NCI-H128 (cell line): ENCODE data around the gene TBC1D16.
"Not testable (repeated sequence)": the region's sequence is repeated elsewhere in the genome, so short reads cannot be mapped to it uniquely, and the experiment has no call there.

Experiments
- DNase-seq: peaks from one replicate; lab custom pipeline; 2025; ENCODE audit not compliant: unreplicated experiment; lab: John Stamatoyannopoulos, UW

The TBC1D16 gene

DNA sequence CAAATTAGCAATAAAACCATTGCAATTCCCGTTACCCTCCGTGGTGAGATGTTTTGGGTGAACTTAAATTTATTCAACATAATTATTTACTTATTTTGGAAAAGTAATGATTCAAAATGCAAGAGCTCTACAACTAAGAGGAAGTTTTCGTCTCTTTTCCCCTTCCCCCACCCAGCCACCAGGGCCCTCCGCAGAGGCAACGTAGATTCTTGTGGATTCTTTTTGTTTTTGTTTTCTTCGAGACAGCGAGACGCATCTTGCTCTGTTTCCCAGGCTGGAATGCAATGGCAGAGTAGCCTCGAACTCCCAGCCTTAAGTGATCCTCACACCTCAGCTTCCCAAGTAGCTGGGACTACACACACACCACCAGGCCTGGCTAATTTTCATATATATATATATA lies 19.9 kb upstream of the TBC1D16 start:
- DNase-seq, result no peak

DNA sequence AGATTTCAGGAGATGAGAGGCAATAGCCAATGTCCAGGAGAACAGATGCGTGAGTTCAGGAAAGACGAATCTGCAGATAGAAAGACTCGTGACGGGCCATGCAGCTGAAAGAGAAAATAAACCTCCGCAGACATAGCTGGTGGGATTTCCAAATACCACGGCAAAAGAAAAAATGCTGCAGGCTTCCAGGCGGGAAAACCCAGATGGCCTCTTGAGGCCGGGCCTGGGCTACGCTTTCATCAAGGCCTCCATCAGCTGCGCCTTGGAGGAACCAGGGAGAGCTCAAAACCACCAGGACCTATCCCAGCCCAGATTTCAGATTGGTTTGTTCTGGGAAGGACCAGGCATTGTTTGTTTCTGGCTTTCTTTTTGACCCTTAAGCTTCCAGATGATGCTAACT lies 17.4 kb upstream of the TBC1D16 start:
- no peak for DNase-seq

DNA sequence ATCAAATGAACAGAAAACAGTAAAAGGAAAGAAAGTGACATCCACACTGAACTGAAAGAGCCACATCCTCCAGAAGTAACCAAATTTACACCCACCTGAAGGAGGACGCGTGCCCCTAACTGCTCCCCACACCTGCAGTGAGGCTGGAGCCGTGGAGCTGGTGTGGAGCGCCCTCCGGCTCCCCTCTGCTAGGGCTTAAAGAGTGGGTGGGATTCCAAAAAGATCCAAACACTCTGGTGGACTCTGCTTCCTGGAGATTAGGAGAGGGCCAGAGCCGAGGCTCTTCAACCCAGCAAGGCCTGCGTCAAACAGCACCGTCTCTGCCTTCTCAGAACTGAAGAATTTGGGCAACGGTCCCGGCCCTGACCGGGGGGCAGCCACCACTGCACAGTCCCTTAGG lies 16.0 kb upstream of the TBC1D16 start:
- no peak for DNase-seq

DNA sequence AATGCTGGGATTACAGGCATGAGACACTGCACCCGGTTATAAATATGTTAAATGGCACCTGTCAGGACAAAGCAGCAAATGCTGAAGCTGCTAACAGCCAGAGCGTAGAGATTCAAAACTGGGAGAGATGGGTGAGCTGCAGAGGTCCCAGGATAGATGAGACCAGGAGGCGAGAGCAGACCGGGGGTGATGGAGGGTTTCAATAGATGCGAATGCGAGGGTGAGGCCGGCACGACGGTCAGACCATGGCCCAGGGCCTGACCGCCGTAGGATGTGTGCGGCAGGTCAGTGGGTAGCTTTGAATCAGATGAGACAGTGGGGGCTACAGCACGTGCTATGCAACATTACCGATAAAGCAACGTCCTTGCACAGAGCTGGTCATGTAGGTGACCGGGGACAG lies 15.0 kb upstream of the TBC1D16 start:
- DNase-seq, result no peak

DNA sequence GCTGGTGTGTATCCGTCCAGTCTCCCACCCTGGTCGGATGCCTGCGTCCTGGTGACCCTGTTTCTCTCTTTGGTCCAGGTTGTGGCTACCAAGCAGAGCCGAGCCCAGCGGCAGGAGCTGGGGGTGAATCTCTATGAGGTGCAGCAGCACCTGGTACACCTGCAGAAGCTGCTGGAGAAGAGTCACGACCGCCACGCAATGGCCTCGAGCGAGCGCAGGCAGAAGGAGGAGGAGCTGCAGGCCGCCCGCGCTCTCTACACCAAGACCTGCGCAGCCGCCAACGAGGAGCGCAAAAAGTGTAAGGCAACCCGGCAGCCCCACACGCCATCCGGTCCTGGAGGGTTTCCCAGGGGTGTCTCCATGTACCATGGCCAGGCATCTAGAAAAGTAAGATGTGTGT lies 14.3 kb upstream of the TBC1D16 start:
- no peak for DNase-seq

DNA sequence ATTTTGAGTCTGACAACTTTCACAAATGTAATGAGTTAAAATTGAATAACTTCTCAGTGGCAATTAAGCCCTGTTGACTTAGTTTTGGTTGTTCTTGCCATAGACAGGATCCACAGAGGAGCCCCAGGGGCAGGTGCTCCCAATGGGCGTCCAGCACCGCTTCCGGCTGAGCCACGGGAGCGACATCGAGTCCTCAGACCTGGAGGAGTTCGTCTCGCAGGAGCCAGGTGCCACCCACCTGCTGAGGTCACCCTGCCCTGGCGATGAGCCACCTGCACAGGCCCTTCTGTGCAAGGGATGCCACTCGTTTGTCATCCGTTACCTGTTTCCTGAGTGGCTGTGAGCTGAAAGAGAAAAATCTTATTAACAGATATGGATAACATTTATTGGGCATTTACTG lies 11.5 kb upstream of the TBC1D16 start:
- no peak for DNase-seq

DNA sequence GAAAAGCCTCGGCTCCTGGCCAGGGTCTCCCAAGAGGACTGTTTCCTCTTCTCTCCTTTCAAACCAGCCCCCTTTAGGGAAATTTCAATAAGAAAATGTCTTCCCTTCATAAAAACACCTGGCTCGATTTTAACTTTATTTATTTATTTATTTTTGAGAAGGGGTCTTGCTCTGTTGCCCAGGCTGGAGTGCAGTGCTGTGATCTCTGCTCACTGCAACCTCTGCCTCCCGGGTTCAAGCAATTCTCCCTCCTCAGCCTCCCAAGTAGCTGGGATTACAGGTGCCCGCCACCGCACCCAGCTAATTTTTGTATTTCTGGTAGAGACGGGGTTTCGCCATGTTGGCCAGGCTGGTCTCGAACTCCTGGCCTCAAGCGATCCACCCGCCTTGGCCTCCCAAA lies 11.0 kb upstream of the TBC1D16 start:
- not testable (repeated sequence) for DNase-seq

DNA sequence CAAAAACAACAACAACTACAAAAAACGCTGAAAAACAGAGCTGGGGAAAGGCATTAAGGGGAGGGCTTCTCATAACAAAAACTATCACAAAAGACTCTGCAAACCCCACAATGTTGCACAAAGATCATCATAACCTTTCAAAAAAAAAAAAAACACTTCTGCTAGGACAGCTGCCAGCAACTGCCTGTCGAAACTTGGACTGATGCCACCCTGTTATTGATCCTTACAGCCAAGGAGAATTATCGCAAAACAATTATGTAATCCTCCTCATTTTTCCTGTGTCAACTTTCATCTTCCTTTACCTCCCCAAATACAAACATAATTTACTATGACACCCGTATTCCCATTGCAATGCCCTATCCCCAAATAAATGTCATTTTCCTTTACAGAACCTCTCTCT lies 10.0 kb upstream of the TBC1D16 start:
- no peak for DNase-seq

DNA sequence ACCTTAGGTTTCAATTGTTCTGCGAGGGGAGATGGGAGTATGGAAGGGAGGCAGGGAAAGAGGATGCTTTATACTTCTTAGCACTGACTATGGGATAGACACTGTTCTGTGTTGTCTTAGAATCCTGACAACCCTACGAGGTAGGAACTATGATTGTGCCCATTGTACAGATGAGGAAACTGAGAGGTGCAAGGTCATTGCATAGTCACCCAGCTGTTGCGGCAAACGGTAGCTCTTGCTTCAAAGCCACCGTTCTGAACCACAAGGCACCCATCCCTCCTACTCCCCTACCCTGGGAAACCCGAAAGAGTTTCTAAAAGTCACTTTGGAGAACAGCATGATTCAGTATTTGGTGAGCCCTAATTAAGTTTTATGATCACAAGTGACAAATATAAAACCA lies 8.3 kb upstream of the TBC1D16 start:
- DNase-seq, result no peak

DNA sequence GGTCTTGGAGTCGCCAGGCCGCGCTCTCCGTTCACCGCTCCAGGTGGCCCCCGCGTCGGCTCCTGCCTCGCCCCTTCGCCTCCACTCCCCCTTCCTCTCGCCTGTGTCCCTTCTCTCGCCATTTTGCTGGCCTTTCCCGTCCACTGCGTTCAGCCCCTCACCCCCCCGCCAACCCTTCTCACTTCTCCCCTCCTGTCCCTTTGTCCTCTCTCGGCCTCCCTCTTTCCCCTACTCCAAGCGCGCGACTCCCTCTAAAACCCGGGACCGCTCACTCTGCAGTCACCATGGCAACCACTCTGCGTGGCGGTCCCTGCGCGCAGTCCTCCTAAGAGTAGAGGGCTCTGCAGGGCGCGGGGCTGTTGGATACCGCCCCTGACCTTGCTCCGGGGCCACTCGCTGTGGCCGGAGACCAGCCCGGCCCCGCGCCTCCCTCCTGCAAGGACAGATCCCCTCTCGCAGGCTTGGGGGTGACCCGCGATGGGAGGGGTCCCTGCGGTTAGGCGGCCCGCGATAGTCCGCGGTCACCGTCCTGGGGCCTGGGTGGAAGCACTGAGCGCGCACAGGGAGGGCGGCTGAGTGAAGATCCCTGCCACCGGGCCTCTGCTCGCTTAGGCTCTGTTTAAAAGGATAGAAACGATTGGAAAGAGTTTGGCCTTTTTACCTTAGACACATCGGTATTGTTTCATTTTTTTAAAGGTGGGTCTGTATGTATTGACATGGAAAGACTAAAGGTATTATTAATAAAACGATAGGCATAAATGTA lies 1.2 kb upstream of the TBC1D16 start:
- DNase-seq, result peak; percentile 31

DNA sequence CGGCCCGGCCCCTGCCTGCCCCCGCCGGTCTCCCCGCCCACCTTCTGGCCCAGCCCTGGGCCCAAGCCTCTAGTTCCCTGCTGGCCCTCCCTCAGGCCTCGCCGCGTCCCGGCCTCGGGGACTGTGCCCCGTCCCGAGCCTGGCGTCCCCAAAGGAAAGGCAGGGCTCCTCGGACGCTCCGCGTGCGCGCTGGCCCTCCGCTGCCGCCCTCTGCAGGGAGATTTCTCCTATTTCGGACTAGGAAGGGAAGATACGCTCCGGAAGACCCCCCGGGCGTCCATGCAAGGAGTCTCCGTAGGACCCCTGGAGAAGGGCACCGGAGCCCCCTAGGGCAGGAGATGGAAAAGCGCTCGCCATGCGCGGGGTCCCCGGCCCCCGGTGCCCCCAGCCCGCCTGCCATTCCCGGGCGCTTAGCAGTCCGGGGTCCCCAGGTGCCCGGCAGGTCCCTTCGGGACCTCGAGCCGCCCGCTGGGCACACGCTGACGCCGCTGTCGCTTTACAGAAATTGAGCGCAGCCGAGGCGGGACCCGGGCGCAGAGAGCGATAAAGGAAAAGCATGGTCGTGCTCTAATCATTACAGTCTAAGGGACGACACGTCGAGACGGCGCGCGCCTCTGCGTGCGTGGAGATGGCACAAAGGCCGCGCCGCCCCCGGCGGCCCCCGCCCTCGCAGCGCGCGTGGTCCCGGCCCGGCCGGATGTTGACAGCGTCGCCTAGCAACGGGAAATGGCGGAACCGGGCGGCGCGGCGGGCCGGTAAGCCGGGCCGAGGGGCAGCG lies 454 bp upstream of the TBC1D16 start, which contains the start of gene CCDC40:
TSS of gene CCDC40 (plus strand) at position 706 of the 778 bp plus-strand sequence. CDS start at position 727, 21 bp downstream.
- peak; percentile 45 for DNase-seq

DNA sequence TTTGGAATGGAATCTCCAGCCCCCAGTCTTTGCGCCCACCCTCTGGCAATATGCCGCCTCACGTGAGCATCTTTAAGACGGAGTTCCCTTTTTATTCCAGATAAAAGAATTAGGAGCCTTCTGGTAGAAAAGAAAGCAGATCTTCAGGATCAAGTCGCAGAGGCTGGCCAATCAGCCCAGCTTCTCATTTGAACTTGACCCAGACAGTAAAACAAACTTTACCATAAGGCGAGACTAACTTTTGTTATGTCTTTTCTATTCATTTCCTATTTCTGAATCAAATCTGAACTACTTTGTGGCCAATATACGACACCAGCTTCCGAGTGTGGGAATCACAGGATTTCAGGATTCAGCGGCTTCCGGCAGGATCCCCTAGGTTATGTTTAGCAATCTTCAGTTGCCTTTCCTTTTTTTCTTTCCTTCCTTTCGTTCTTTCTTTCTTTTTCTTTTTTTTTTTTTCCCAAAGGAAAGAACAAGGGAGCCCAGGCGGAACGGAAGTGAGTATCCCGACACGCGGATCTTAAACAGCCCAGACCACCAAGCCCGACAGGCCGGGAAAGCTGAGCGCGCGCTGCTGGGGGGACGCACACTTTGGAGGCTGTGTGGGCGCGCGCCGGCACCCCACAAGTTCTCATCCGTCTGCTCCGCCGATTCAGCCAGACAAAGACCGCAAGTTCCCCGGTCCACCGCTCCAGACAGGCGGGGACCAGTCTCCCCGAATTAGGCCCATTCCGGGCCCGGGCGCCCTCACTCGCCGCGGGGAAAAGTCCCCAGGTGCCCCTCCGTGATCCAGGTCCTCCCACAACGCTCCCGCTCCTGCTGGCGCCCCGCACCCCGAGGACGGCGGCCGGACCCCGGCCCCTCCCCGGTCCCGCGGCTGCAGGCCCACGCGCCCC lies 633 bp downstream of the TBC1D16 start:
- DNase-seq, result no peak

DNA sequence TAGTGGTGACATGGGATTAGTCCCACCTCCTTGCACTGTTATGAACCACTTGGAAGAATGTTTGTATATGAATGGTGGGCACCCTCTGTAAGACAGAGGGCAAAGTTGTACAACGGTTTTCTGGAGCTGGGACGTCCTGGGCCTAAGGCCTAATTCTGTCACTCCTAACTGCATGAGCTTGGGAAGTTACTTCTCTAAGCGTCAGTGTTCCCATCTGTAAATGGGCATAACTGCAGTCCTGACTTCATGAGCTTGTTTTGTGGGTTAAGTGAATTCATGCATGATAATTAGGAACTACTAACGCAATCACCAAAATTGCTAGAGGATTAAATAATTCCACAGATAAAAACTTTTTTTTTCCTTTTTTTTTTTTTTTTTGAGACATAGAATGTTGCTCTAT lies 1.8 kb downstream of the TBC1D16 start:
- no peak for DNase-seq

DNA sequence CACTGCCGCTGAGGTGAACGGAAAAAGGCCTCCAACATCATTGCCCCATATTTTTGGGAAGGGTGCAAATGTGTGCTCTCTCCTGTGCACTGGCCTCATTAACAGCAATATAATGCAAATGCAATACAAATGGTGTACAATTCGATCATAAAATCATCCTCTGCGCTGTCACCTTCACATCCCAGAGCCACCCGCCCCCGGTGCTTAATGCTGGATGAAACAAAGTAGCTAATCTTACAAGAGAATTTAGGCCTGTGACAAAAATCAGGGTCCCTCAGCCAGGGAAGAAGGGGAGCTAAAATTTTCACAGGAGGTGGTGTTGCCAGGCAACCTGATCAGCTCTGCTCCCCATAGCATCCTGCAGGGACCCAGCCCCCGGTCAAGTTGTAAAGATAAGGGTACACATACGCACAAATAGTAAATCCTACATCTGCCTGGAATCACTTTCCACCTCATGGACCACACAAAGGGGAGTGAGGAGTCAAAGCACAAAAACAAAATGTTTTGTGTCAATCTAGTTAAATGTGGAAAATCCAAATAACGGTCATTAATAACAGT lies 3.0 kb downstream of the TBC1D16 start:
- no peak for DNase-seq

DNA sequence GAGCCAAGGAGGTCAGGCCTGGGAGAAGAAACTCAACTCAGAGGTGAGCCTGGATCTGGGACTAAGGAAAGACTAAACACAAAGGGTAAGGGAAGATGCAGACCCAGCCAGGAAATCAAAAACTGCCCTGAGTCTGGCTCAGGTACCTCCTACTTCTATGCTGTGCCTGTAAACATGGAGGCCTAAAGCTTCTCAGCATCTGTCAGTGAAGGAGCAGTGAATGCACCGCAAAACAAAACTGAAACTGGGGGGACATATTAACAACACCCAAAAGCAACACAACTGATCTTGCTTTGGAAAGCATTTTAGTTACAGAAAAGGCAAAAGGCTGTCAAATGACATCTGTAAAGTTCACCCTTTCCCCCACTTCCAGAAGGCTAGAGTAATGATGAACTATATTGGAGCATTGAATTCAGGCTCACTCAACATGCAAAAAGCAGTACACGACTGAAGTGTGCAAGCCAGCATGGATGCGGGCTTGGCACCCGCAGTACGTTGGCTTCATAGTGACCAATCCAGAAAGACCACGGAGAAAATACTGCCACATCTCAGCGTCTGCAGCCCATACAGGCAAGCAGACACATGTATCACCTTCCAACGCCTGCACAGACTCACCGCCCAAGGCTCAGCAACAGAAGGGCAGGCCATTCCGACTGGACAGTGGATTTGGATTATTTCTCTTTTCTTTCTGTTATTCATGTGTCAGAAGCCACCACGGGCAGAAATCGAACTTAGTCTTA lies 3.8 kb downstream of the TBC1D16 start:
- no peak for DNase-seq

DNA sequence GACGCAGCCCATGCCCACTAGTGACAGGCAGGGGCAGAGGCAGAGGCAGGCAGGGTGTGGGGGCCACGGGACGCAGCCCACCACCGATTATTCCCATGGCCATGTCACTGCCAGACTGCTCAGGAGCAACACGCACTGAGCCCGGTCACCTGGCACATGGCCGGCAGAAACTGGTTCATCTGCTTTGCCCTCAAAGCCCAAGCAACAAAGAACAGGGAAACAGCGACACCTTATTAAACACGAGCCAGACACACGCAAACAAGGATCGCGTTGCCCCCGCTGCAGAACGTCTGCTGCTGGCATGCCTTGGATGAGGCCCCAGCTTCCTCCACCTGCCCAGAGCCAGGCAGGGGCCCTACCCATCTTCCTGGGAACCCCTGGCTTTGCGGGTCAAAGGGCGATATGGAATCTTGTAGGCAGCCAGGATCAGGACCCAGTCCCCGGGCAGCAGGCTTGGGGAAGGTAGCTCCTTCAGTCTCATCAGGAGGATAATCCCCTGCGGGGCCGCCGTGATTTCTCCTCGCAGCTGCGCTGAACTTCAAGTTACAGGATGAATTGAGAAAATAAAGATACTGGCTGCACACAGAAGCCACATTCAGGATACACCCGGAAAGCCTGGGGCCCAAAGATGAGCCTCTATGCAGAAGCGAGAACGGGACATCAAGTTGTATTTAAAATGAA lies 4.8 kb downstream of the TBC1D16 start:
- no peak for DNase-seq

DNA sequence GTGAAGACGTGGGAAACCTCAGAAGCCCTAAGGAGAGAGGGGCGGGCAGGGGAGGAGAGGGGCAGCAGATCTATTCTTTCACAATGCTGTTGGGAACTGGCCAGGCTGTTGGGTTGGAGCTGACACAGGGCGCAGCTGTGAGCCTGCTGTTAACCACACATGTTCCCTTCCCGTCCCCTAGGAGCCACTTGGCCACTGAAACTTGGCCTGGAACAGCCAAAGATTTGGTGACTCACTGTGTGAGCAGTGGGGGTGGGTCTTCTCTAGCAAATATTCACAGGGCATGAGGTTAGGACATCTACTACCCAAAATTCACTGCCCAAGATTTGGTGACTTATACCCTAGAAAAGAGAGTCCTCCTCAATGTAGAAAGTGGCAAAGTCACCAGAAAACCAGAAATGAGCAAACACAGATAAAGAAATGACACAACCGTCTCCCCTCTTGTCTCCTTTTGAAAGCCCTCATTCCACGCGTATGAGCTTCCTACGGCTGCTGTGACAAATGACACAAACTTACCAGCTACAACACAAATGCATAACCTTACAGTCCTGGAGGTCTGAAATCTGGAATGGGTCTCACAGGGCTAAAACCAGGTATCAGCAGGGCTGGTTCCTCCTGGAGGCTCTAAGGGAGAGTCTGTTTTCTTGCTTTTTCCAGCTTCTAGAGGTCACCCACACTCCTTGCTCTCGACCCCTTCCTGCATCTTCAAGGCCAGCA lies 6.3 kb downstream of the TBC1D16 start:
- no peak for DNase-seq

DNA sequence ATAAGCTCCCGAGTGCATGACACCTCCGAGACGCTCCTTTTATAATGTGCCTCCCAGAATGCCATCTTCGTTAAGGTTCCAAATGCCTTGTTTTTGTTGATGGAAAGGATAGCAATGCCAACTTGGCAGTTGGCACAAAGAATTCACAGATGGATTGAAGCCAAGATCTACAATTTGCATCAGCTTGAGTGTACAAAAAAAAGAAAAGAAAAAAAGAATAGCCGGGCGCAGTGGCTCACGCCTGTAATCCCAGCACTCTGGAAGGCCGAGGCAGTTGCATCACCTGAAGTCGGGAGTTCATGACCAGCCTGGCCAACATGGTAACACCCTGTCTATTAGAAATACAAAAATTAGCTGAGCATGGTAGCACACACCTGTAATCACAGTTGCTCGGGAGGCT lies 7.6 kb downstream of the TBC1D16 start:
- no peak for DNase-seq

DNA sequence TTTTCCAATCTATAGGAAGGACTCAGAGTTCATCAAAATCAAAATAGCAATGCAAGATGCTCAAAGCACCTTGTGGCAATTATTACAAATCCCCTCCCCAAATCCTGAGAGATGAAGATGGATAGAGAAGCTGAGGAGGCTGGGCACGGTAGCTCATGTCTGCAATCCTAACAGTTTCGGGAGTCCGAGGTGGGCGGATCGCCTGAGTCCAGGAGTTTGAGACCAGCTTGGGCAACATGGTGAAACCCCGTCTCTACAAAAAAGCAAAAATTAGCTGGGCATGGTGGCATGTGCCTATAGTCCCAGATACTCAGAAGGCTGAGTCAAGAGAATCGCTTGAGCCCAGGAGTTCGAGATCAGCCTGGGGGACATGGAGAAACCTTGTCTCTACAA lies 8.6 kb downstream of the TBC1D16 start:
- DNase-seq, result no peak
